Loucy (cell line): Measurements from ENCODE around the gene AGBL4.

Source experiments
- H2AFZ ChIP-seq: fragments of 200-600 bp; sonication (generic); 2 replicates; pipeline ENCODE4 v1.6.0; 2016; ENCODE audit warnings: antibody characterized with exemption, mild to moderate bottlenecking, low read length, moderate library complexity
- H3F3A ChIP-seq: fragments of 200-600 bp; 2 replicates; pipeline ENCODE4 v1.6.0; 2016; ENCODE audit warnings: antibody characterized with exemption, low read depth, mild to moderate bottlenecking
- H3K27me3 ChIP-seq: fragments of 200-600 bp; sonication (generic); 2 replicates; pipeline ENCODE4 v1.6.1; 2014; ENCODE audit warnings: low read length, mild to moderate bottlenecking; ENCODE audit not compliant: insufficient read depth, poor library complexity, severe bottlenecking
- H3K36me3 ChIP-seq: fragments of 200-600 bp; sonication (generic); 2 replicates; pipeline ENCODE4 v1.6.1; 2016; ENCODE audit warnings: low read length; ENCODE audit not compliant: insufficient read depth
- H3K4me1 ChIP-seq: fragments of 200-600 bp; sonication (generic); 2 replicates; pipeline ENCODE4 v1.5.1; 2014; ENCODE audit warnings: low read length, mild to moderate bottlenecking; ENCODE audit not compliant: insufficient read depth, poor library complexity, severe bottlenecking
- H3K4me2 ChIP-seq: fragments of 200-600 bp; sonication (generic); 2 replicates; pipeline ENCODE4 v1.6.0; 2014; ENCODE audit warnings: antibody characterized with exemption, low read length, low read depth, mild to moderate bottlenecking; ENCODE audit not compliant: poor library complexity, severe bottlenecking
- H3K4me3 ChIP-seq: fragments of 200-600 bp; sonication (generic); 2 replicates; pipeline ENCODE4 v1.5.1; 2014; ENCODE audit warnings: low read length, mild to moderate bottlenecking, mixed read lengths; ENCODE audit not compliant: poor library complexity, severe bottlenecking
- H3K79me2 ChIP-seq: fragments of 200-600 bp; sonication (generic); 2 replicates; pipeline ENCODE4 v1.6.1; 2014; ENCODE audit warnings: low read length; ENCODE audit not compliant: insufficient read depth
- H3K9ac ChIP-seq: fragments of 200-600 bp; sonication (generic); 2 replicates; pipeline ENCODE4 v1.6.0; 2014; ENCODE audit warnings: mild to moderate bottlenecking, low read depth, low read length, moderate library complexity; ENCODE audit not compliant: poor library complexity, severe bottlenecking
- H3K9me2 ChIP-seq: fragments of 200-600 bp; sonication (generic); replicated peaks from 2 replicates; pipeline ENCODE4 v1.6.1; 2016; ENCODE audit warnings: low read depth, low read length, mixed read lengths
- H3K9me3 ChIP-seq: fragments of 200-600 bp; sonication (generic); 2 replicates; pipeline ENCODE4 v1.6.1; 2014; ENCODE audit warnings: mild to moderate bottlenecking, antibody characterized with exemption, low read length, low read depth; ENCODE audit not compliant: insufficient read depth
- H4K20me1 ChIP-seq: fragments of 200-600 bp; sonication (generic); 2 replicates; pipeline ENCODE4 v1.6.0; 2014; ENCODE audit warnings: antibody characterized with exemption, low read length, mild to moderate bottlenecking; ENCODE audit not compliant: insufficient read depth, poor library complexity, severe bottlenecking
- CTCF ChIP-seq: fragments of 200-600 bp; sonication (generic); conservative IDR thresholded peaks from 2 replicates; pipeline ENCODE4 v1.5.1; 2014; ENCODE audit warnings: mild to moderate bottlenecking, antibody characterized with exemption, low read length
- EZH2phosphoT487 ChIP-seq: fragments of 200-600 bp; IDR thresholded peaks from 2 replicates; pipeline ENCODE4 v1.6.1; 2018; ENCODE audit warnings: antibody characterized with exemption, mild to moderate bottlenecking, moderate library complexity, borderline replicate concordance

The AGBL4 gene

GRCh38 chr1:49048188-49048587, 975.6 kb downstream of the AGBL4 start:
- Histone ChIP-seq H3K4me2 (no peak overlapping the region), H3K79me2 (no peaks in the 10 kb centered on the region), H3K4me3 (no peak overlapping the region), H2AFZ (no peak overlapping the region), H4K20me1 (no peaks in the 10 kb centered on the region), H3K9me3 (no peaks in the 10 kb centered on the region), H3K36me3 (no peaks in the 10 kb centered on the region), H3K4me1 (no peaks in the 10 kb centered on the region), H3K9ac (no peak overlapping the region), H3K9me2 (no peaks in the 10 kb centered on the region), H3K27me3 (no peaks in the 10 kb centered on the region), H3F3A (no peaks in the 10 kb centered on the region)
- TF ChIP-seq EZH2phosphoT487: no peak
- no peak for TF ChIP-seq CTCF

- Histone ChIP-seq H3K9me2 (no peaks in the 10 kb centered on the region), H3F3A (no peaks in the 10 kb centered on the region), H3K27me3 (no peaks in the 10 kb centered on the region), H3K4me1 (no peaks in the 10 kb centered on the region), H3K4me2 (no peak overlapping the region), H3K79me2 (no peaks in the 10 kb centered on the region), H3K9ac (no peak overlapping the region), H4K20me1 (no peaks in the 10 kb centered on the region), H3K9me3 (no peaks in the 10 kb centered on the region), H2AFZ (no peak overlapping the region), H3K36me3 (no peaks in the 10 kb centered on the region), H3K4me3 (no peak overlapping the region)
- TF ChIP-seq CTCF (no peak), EZH2phosphoT487 (no peak)
These were observed 977.4 kb downstream of the AGBL4 start for GRCh38 chr1:49046305-49046704.

GRCh38 chr1:49045371-49045770, 978.4 kb downstream of the AGBL4 start:
- H3F3A ChIP-seq: no peaks in the 10 kb centered on the region
- TF ChIP-seq CTCF (no peak), EZH2phosphoT487 (no peak)
- no peak overlapping the region for H2AFZ ChIP-seq
- no peak overlapping the region for H3K4me2 ChIP-seq
- H3K79me2 ChIP-seq: no peaks in the 10 kb centered on the region
- H3K9ac ChIP-seq: no peak overlapping the region
- H3K36me3 ChIP-seq: no peaks in the 10 kb centered on the region
- no peaks in the 10 kb centered on the region for H4K20me1 ChIP-seq
- no peaks in the 10 kb centered on the region for H3K27me3 ChIP-seq
- no peak overlapping the region for H3K4me3 ChIP-seq
- H3K4me1 ChIP-seq: no peaks in the 10 kb centered on the region
- no peaks in the 10 kb centered on the region for H3K9me2 ChIP-seq
- H3K9me3 ChIP-seq: no peaks in the 10 kb centered on the region
